WTC11 (cell line): ENCODE measurements around the gene TIGAR. TPM values are rescaled to one million over a fixed set of nuclear protein-coding genes. Genes with fewer than 3 reads are reported as not detected.

ENCODE experiments used
- ATAC-seq: fragments of 200-7000 bp; cut with Tn5 transposase; 2 replicates; pipeline ENCODE4 v1.10.0; 2021; ENCODE audit warnings: mild to moderate bottlenecking, moderate library complexity
- CTCF ChIA-PET: fragments of 300-600 bp; sonication (Branson Sonifier 250); formaldehyde crosslinking; loops from one replicate; lab custom pipeline; 2021; ENCODE audit warnings: antibody characterized with exemption; lab: Charles Lee
- POLR2A ChIA-PET: fragments of 350-600 bp; sonication (Branson Sonifier 250); formaldehyde crosslinking; loops from one replicate; lab custom pipeline; 2021; ENCODE audit warnings: antibody characterized with exemption; lab: Charles Lee
- DNase-seq: peaks from one replicate; pipeline ENCODE4 v3.0.0; 2021; ENCODE audit warnings: low spot score
- H3K27ac Mint-ChIP-seq: 2 replicates; pipeline ENCODE4 v1.8.0; 2021; ENCODE audit warnings: mixed read lengths
- H3K27me3 Mint-ChIP-seq: 2 replicates; pipeline ENCODE4 v1.8.0; 2021; ENCODE audit warnings: low read depth, mild to moderate bottlenecking, moderate library complexity, mixed read lengths
- H3K36me3 Mint-ChIP-seq: 2 replicates; pipeline ENCODE4 v1.8.0; 2021; ENCODE audit warnings: mixed read lengths
- H3K4me1 Mint-ChIP-seq: 2 replicates; pipeline ENCODE4 v1.8.0; 2022; ENCODE audit warnings: mixed read lengths
- H3K4me3 Mint-ChIP-seq: 2 replicates; pipeline ENCODE4 v1.8.0; 2021; ENCODE audit warnings: mild to moderate bottlenecking, moderate library complexity, mixed read lengths
- H3K9me3 Mint-ChIP-seq: 2 replicates; pipeline ENCODE4 v1.8.0; 2021; ENCODE audit warnings: mixed read lengths
- ARID4B ChIP-seq: sonication (generic); formaldehyde crosslinking; IDR thresholded peaks from 2 replicates; pipeline ENCODE4 v1.8.0; 2023; ENCODE audit warnings: missing genetic modification reagents, mild to moderate bottlenecking, borderline replicate concordance
- ATF2 ChIP-seq: sonication (generic); formaldehyde crosslinking; IDR thresholded peaks from 2 replicates; pipeline ENCODE4 v1.8.1; 2022; ENCODE audit warnings: low read depth, missing genetic modification reagents, borderline replicate concordance
- ATF3 ChIP-seq: sonication (generic); formaldehyde crosslinking; conservative IDR thresholded peaks from 2 replicates; pipeline ENCODE4 v1.8.1; 2022; ENCODE audit warnings: mild to moderate bottlenecking, missing genetic modification reagents
- ATF6 ChIP-seq: sonication (generic); formaldehyde crosslinking; IDR thresholded peaks from 2 replicates; pipeline ENCODE4 v1.8.1; 2023; ENCODE audit warnings: mild to moderate bottlenecking, missing genetic modification reagents
- CREM ChIP-seq: sonication (generic); formaldehyde crosslinking; IDR thresholded peaks from 2 replicates; pipeline ENCODE4 v1.8.1; 2022; ENCODE audit warnings: mild to moderate bottlenecking, missing genetic modification reagents, moderate library complexity
- GABPB1 ChIP-seq: sonication (generic); formaldehyde crosslinking; IDR thresholded peaks from 2 replicates; pipeline ENCODE4 v1.8.1; 2023; ENCODE audit warnings: mild to moderate bottlenecking, missing genetic modification reagents
- IRF2 ChIP-seq: sonication (generic); formaldehyde crosslinking; IDR thresholded peaks from 2 replicates; pipeline ENCODE4 v1.8.0; 2022; ENCODE audit warnings: low read depth, missing genetic modification reagents, borderline replicate concordance
- KAT7 ChIP-seq: sonication (generic); formaldehyde crosslinking; IDR thresholded peaks from 2 replicates; pipeline ENCODE4 v1.8.1; 2023; ENCODE audit warnings: missing genetic modification reagents, mild to moderate bottlenecking, borderline replicate concordance
- MYBL2 ChIP-seq: sonication (generic); formaldehyde crosslinking; IDR thresholded peaks from 2 replicates; pipeline ENCODE4 v1.8.1; 2023; ENCODE audit warnings: mild to moderate bottlenecking, moderate library complexity, missing genetic modification reagents
- NR2C2 ChIP-seq: sonication (generic); formaldehyde crosslinking; IDR thresholded peaks from 2 replicates; pipeline ENCODE4 v1.8.0; 2022; ENCODE audit warnings: mild to moderate bottlenecking, missing genetic modification reagents
- PRDM15 ChIP-seq: sonication (generic); formaldehyde crosslinking; IDR thresholded peaks from 2 replicates; pipeline ENCODE4 v1.8.0; 2022; ENCODE audit warnings: missing genetic modification reagents
- SOX15 ChIP-seq: fragments of 250-450 bp; sonication (Bioruptor Pico); IDR thresholded peaks from 2 replicates; pipeline ENCODE4 v1.9.0; 2021; ENCODE audit warnings: mild to moderate bottlenecking
- USF2 ChIP-seq: sonication (generic); formaldehyde crosslinking; IDR thresholded peaks from 2 replicates; pipeline ENCODE4 v1.8.1; 2023; ENCODE audit warnings: mild to moderate bottlenecking, missing genetic modification reagents, moderate library complexity
- ZNF671 ChIP-seq: fragments of 250-450 bp; sonication (Bioruptor Pico); IDR thresholded peaks from 2 replicates; pipeline ENCODE4 v1.8.0; 2021; ENCODE audit warnings: mild to moderate bottlenecking
- total RNA-seq: library from RNA; stranded (reverse); gene quantifications from 3 replicates; pipeline ENCODE4 v1.2.3, GENCODE V29; 2021

The TIGAR gene
- total RNA-seq, 1 experiment from 2014 or later = 26.7 TPM

GRCh38 chr12:4284306-4284705, 36.7 kb upstream of the TIGAR start:
- H3K9me3 Mint-ChIP-seq = no peaks in the 10 kb centered on the region
- no peak for ATAC-seq
- ChIA-PET CTCF (no interaction called here), POLR2A (interaction anchor here (0.6 to 0.9 kb wide), 5 partner anchors 12 to 259 kb away, joined by 3 to 5 read pairs (median 4); no protein-coding TSS in a partner anchor)
- peaks cover 97% of the 10 kb centered on the region for H3K36me3 Mint-ChIP-seq
- no peak for TF ChIP-seq CREM
- TF ChIP-seq GABPB1 = no peak
- TF ChIP-seq MYBL2 (CRISPR knock-in tag) = no peak
- no peak for TF ChIP-seq KAT7 (CRISPR knock-in tag)
- no peak for TF ChIP-seq ATF3 (CRISPR knock-in tag)
- no peak for TF ChIP-seq ATF2 (CRISPR knock-in tag)
- TF ChIP-seq ATF6 (CRISPR knock-in tag) = no peak
- TF ChIP-seq NR2C2 (CRISPR knock-in tag) = no peak
- no peak for TF ChIP-seq USF2 (CRISPR knock-in tag)
- no peak for TF ChIP-seq ARID4B
- TF ChIP-seq IRF2 (CRISPR knock-in tag) = no peak
- TF ChIP-seq SOX15 (CRISPR knock-in tag) = no peak
- TF ChIP-seq ZNF671 (CRISPR knock-in tag) = no peak
- TF ChIP-seq PRDM15 (CRISPR knock-in tag) = no peak
- no peak overlapping the region for H3K27ac Mint-ChIP-seq
- H3K27me3 Mint-ChIP-seq = no peaks in the 10 kb centered on the region
- H3K4me1 Mint-ChIP-seq = peaks cover 59% of the 10 kb centered on the region
- DNase-seq = no peak
- no peak overlapping the region for H3K4me3 Mint-ChIP-seq
